ENCODE measurements around the gene CACNG1.

The CACNG1 gene

GRCh38 chr17:67063141-67063540, 18.8 kb downstream of the CACNG1 start:
- ATAC-seq (replicated peaks) (no peak), DNase-seq (no peak)
- Mint-ChIP-seq H3K4me1 (ENCODE audit: low read depth in 2 of 2) (peaks cover 0 to 1% of the 10 kb centered on the region in 2 donors), H3K9me3 (no peaks in the 10 kb centered on the region), H3K4me3 (no peak overlapping the region), H3K36me3 (ENCODE audit: insufficient read depth) (peaks cover 5% of the 10 kb centered on the region), H3K27ac (no peak overlapping the region), H3K27me3 (no peaks in the 10 kb centered on the region)

GRCh38 chr17:67066717-67067116, 22.4 kb downstream of the CACNG1 start:
- no peak overlapping the region for H3K4me3 Mint-ChIP-seq
- peaks cover 0 to 2% of the 10 kb centered on the region in 2 donors for H3K4me1 Mint-ChIP-seq (ENCODE audit: low read depth in 2 of 2)
- ATAC-seq (replicated peaks) (no peak), DNase-seq (no peak)
- no peaks in the 10 kb centered on the region for H3K9me3 Mint-ChIP-seq
- no peaks in the 10 kb centered on the region for H3K27me3 Mint-ChIP-seq
- H3K27ac Mint-ChIP-seq: no peak overlapping the region
- peaks cover 8% of the 10 kb centered on the region for H3K36me3 Mint-ChIP-seq (ENCODE audit: insufficient read depth)

DNA sequence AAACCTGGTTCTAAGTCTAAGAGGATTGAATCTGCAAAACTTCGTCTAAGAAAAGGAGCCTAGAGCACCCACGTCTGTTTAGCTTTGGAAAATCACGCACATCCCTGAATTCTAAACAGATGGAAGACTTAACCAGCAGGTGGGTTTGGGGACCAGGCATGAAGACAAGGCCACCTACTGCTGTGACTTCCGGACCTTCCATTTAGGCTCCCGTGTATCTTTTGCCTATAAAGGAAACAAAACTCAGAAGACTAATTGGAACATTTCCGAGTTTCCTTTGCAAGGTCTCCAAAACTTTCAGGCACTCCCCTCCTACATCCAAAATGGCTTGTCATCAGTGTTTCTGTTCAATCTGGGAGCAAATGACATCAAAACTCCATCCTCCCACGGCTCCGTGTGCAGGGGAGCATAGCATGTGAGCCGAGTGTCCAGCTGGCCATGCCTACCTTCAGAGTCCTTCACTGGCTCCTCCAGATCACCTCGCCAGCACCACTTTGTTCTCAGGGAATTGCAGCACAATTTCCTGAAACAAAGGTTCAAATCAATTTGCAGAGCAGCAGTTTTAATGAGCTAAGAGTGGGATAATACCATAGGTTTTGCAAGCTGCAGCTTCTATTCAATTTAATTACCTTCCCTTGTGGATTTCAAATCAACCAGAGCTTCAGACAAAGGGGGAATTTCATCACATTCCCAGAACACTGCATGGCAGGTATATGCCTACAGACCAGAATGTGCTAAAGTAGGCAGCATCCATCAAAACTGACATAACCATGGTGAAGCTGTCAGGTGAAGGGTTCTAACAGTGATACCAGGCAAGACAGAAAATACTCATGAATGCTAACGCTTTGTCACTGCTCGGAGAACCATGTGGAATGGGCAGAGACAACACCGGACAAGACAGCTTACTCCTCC, 23.5 kb downstream of the CACNG1 start:
- Mint-ChIP-seq H3K27ac (peak overlapping the region in 1 of 2 donors; percentile 41), H3K4me1 (ENCODE audit: low read depth in 2 of 2) (peaks cover 0 to 2% of the 10 kb centered on the region in 2 donors), H3K27me3 (no peaks in the 10 kb centered on the region)

DNA sequence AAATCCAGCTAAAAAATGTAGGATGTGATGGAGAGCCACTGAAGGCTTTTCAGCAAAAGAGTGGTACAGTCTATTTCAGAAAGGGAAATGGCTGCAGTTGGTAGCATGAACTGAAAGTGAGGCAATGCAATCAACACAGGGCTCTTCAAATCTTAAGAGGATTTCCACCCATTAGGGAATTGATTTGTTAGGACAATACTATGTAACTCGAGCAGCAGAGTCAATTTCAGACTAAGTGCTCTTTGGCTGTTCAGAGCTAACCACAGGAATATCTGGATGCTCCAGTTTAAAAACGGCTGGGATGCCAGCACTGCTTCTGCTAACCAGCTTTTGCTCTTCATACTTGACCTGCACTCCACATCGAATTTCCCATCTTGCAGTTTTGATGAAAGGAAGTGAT, 24.6 kb downstream of the CACNG1 start:
- H3K4me3 Mint-ChIP-seq: no peak overlapping the region
- H3K27ac Mint-ChIP-seq: peak overlapping the region; percentile 21 to 41
- DNase-seq: no peak
- ATAC-seq (replicated peaks): no peak
- no peaks in the 10 kb centered on the region for H3K27me3 Mint-ChIP-seq
- no peaks in the 10 kb centered on the region for H3K9me3 Mint-ChIP-seq
- peaks cover 14% of the 10 kb centered on the region for H3K36me3 Mint-ChIP-seq (ENCODE audit: insufficient read depth)
- peaks cover 0 to 2% of the 10 kb centered on the region in 2 donors for H3K4me1 Mint-ChIP-seq (ENCODE audit: low read depth in 2 of 2)

More for the DNA sequence above, 23.5 kb downstream of the CACNG1 start:
- ATAC-seq (replicated peaks): no peak
- no peaks in the 10 kb centered on the region for H3K9me3 Mint-ChIP-seq
- no peak for DNase-seq
- H3K4me3 Mint-ChIP-seq: no peak overlapping the region
- peaks cover 10% of the 10 kb centered on the region for H3K36me3 Mint-ChIP-seq (ENCODE audit: insufficient read depth)

DNA sequence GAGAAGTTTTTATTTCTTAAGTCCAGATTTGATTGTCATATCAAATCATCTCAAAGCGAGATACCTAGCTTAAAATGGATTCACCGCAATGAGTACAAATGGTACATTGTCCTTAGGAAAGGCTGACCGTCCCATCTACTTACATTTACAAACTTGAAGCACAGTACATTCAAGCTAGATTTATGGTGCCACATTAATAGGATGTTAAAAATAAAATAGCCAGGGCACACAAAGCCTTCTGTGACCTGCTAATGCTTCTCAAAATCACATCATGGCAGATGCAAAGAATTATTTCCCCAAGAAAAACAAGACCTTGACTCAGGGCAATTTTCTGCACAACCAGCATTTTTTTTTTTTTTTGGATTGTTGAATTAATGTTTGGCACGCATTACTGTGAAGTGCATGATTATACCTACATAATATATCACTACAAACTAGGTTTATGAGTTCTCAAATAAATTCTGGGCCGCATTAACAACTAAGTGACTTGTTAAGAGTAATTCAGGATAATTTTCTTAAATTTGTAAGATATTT, 25.3 kb downstream of the CACNG1 start:
- Mint-ChIP-seq H3K27ac (peak overlapping the region in 1 of 2 donors; percentile 21), H3K27me3 (no peaks in the 10 kb centered on the region), H3K36me3 (ENCODE audit: insufficient read depth) (peaks cover 14% of the 10 kb centered on the region), H3K9me3 (no peaks in the 10 kb centered on the region), H3K4me1 (ENCODE audit: low read depth in 2 of 2) (peaks cover 0 to 2% of the 10 kb centered on the region in 2 donors), H3K4me3 (no peak overlapping the region)
- DNase-seq: no peak
- no peak for ATAC-seq (replicated peaks)

DNA sequence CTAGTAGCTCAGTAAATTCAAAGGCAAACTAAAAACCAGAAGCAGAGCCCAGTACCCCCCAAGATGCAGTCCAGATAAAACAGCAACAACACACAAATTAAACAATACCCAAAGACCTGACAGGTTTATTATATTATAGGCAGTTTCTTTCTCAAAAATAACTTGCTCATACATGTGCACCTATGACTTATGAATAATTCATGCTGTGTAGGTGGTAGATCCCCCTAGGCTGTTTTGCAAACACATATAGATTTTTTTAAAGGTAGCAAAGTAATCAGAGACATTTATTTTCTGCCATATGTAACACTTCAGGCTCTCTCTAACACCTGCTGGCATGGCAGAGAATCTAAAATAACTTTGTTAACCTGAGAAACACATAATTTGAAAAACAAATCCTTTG, 27.2 kb downstream of the CACNG1 start:
- no peaks in the 10 kb centered on the region for H3K27me3 Mint-ChIP-seq
- peak overlapping the region in 1 of 2 donors; percentile 64 for H3K27ac Mint-ChIP-seq
- H3K4me1 Mint-ChIP-seq (ENCODE audit: low read depth in 2 of 2): peaks cover 4% of the 10 kb centered on the region in 2 donors
- no peaks in the 10 kb centered on the region for H3K9me3 Mint-ChIP-seq
- no peak for DNase-seq
- ATAC-seq (replicated peaks): no peak
- H3K4me3 Mint-ChIP-seq: no peak overlapping the region
- H3K36me3 Mint-ChIP-seq (ENCODE audit: insufficient read depth): peaks cover 24% of the 10 kb centered on the region

DNA sequence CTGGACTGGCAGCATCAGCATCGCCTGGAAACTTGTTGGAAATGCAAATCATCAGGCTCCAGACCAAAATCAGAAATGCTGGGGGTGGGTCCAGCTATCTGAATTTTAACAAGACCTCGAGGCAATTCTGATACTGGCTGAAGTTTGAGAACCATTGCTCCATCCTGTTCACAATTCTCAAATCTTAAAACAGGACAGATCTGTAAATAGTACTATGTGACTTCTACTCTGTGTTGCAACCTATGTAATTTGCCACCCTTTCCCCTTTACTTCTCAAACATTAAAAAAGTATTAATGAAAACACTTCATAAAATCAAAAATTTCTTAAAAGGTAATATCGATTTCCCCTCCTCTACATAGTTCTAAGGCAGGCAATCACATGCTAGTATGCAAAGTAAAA, 28.5 kb downstream of the CACNG1 start:
- ATAC-seq (replicated peaks) (no peak), DNase-seq (no peak)
- Mint-ChIP-seq H3K9me3 (no peaks in the 10 kb centered on the region), H3K4me3 (no peak overlapping the region), H3K4me1 (ENCODE audit: low read depth in 2 of 2) (peaks cover 4% of the 10 kb centered on the region in 2 donors), H3K27ac (no peak overlapping the region), H3K36me3 (ENCODE audit: insufficient read depth) (peaks cover 36% of the 10 kb centered on the region), H3K27me3 (no peaks in the 10 kb centered on the region)

DNA sequence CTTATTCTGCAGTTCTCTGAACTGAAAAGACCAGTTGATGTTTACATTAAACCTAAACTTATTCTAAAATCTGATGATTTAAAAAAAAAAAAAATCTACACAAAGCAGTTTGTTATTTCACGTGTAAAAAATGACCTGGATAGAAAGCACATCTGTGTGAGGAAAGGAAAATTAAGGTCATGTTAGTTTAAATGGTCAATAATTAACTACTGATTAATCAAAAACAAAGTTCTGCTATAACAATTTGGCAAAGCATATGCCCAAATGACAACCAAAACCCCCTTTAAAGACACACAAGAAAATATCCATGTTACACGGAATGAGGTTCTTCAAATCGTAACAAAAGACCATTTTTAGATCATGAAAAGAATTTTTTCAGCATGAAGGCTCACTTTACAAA, 30.4 kb downstream of the CACNG1 start:
- peaks cover 50% of the 10 kb centered on the region for H3K36me3 Mint-ChIP-seq (ENCODE audit: insufficient read depth)

GRCh38 chr17:67076290-67076689, 31.9 kb downstream of the CACNG1 start:
- ATAC-seq (replicated peaks): no peak
- Mint-ChIP-seq H3K36me3 (ENCODE audit: insufficient read depth) (peaks cover 50% of the 10 kb centered on the region), H3K27ac (no peak overlapping the region)

More for the DNA sequence above, 30.4 kb downstream of the CACNG1 start:
- no peak overlapping the region for H3K27ac Mint-ChIP-seq
- no peak for ATAC-seq (replicated peaks)
- no peaks in the 10 kb centered on the region for H3K27me3 Mint-ChIP-seq
- H3K4me1 Mint-ChIP-seq (ENCODE audit: low read depth in 2 of 2): peaks cover 2 to 4% of the 10 kb centered on the region in 2 donors
- no peaks in the 10 kb centered on the region for H3K9me3 Mint-ChIP-seq
- no peak overlapping the region for H3K4me3 Mint-ChIP-seq
- no peak for DNase-seq

DNA sequence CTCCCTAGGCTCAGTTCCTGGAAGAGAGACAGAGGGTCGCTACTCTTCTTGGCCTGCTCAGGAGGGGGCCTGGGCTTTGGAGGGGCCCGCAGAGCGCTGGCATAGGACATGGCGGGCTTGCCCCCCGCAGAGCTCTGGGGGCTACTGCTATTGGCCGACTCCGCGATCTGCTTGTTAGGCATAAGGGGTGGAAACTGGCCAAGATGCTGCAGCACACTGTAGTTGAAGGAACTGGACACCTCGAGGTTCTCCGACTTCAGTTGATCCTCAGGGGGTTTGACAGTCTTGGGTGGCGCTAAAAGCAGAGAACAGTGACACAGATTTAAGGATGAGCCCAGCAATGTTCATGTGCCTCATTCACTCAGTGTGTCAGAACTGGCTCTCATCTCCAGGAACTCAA, 33.9 kb downstream of the CACNG1 start:
- H3K27ac Mint-ChIP-seq: peak overlapping the region; percentile 20 to 36
- H3K27me3 Mint-ChIP-seq: no peaks in the 10 kb centered on the region
- no peak for ATAC-seq (replicated peaks)
- no peaks in the 10 kb centered on the region for H3K9me3 Mint-ChIP-seq
- no peak for DNase-seq
- peaks cover 18 to 22% of the 10 kb centered on the region in 2 donors for H3K4me1 Mint-ChIP-seq (ENCODE audit: low read depth in 2 of 2)
- no peak overlapping the region for H3K4me3 Mint-ChIP-seq
- peaks cover 42% of the 10 kb centered on the region for H3K36me3 Mint-ChIP-seq (ENCODE audit: insufficient read depth)

More at GRCh38 chr17:67076290-67076689, 31.9 kb downstream of the CACNG1 start:
- peaks cover 10 to 13% of the 10 kb centered on the region in 2 donors for H3K4me1 Mint-ChIP-seq (ENCODE audit: low read depth in 2 of 2)
- H3K27me3 Mint-ChIP-seq: no peaks in the 10 kb centered on the region
- H3K9me3 Mint-ChIP-seq: no peaks in the 10 kb centered on the region
- no peak for DNase-seq
- H3K4me3 Mint-ChIP-seq: no peak overlapping the region

DNA sequence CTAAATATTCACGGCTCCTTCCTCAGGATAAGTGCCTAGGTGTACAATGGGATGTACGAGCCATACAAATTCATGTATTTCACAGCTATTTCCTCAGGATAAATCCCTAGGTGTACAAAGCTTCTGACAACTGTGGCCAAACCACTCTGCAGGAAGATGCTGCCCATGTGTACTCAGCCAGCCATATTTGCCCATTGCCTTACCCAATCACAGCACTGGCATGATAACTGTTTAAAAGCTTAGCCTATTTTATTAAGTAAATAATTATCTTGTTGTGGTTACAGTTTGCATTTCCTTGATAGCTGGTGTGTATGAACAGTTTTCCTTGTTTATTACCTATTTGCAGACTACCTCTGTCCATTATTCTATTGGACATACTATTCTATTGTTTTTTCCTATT, 35.1 kb downstream of the CACNG1 start:
- Mint-ChIP-seq H3K9me3 (no peaks in the 10 kb centered on the region), H3K4me1 (ENCODE audit: low read depth in 2 of 2) (peaks cover 22 to 30% of the 10 kb centered on the region in 2 donors), H3K4me3 (no peak overlapping the region), H3K27ac (peak overlapping the region in 1 of 2 donors; percentile 39), H3K36me3 (ENCODE audit: insufficient read depth) (peaks cover 48% of the 10 kb centered on the region), H3K27me3 (no peaks in the 10 kb centered on the region)
- ATAC-seq (replicated peaks): no peak
- no peak for DNase-seq

GRCh38 chr17:67080804-67081203, 36.5 kb downstream of the CACNG1 start:
- Mint-ChIP-seq H3K36me3 (ENCODE audit: insufficient read depth) (peaks cover 55% of the 10 kb centered on the region), H3K9me3 (no peaks in the 10 kb centered on the region), H3K27ac (peak overlapping the region; percentile 39 to 66), H3K4me3 (no peak overlapping the region), H3K4me1 (ENCODE audit: low read depth in 2 of 2) (peaks cover 20 to 34% of the 10 kb centered on the region in 2 donors), H3K27me3 (no peaks in the 10 kb centered on the region)
- no peak for ATAC-seq (replicated peaks)
- DNase-seq: no peak

GRCh38 chr17:67082107-67082506, 37.8 kb downstream of the CACNG1 start:
- peak overlapping the region; percentile 9 to 29 for H3K4me3 Mint-ChIP-seq
- ATAC-seq (replicated peaks) (peak; percentile 81), DNase-seq (no peak)
- peak overlapping the region; percentile 25 to 39 for H3K27ac Mint-ChIP-seq
- H3K27me3 Mint-ChIP-seq: no peaks in the 10 kb centered on the region
- H3K4me1 Mint-ChIP-seq (ENCODE audit: low read depth in 2 of 2): peaks cover 22 to 35% of the 10 kb centered on the region in 2 donors
- no peaks in the 10 kb centered on the region for H3K9me3 Mint-ChIP-seq
- peaks cover 56% of the 10 kb centered on the region for H3K36me3 Mint-ChIP-seq (ENCODE audit: insufficient read depth)

DNA sequence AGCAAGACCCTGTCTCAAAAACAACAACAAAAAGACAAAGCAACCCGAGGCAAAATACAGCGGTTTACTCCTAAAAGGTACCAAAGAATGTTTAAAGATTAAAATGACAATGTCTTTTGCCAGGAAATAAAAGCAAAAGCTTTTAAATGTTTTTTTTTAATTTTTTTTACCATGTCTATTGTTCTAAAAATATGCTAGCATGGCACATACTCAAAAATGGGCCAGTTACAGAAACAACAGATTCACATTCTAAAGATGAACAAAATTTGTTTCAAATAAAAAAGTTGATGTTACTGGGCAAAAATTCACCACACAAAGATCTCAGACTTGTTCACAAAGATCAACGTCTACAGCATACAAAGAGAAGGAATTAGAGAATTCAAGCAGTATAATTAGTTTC, 41.1 kb downstream of the CACNG1 start:
- H3K27me3 Mint-ChIP-seq: no peaks in the 10 kb centered on the region
- peaks cover 23 to 47% of the 10 kb centered on the region in 2 donors for H3K4me1 Mint-ChIP-seq (ENCODE audit: low read depth in 2 of 2)
- no peaks in the 10 kb centered on the region for H3K9me3 Mint-ChIP-seq
- DNase-seq: no peak
- peak overlapping the region in 1 of 2 donors; percentile 74 for H3K27ac Mint-ChIP-seq
- ATAC-seq (replicated peaks): no peak
- peaks cover 46% of the 10 kb centered on the region for H3K36me3 Mint-ChIP-seq (ENCODE audit: insufficient read depth)
- H3K4me3 Mint-ChIP-seq: no peak overlapping the region
